NAMALWA (cell line): ENCODE measurements around the gene TMOD1.

ENCODE experiments used
- DNase-seq: peaks from one replicate; pipeline ENCODE4 v3.0.0-alpha.2; 2015; ENCODE audit warnings: low spot score

The TMOD1 gene

GRCh38 chr9:97638666-97639065 lies 137.2 kb downstream of the TMOD1 start:
- peak; percentile 46 for DNase-seq

GRCh38 chr9:97640325-97640724 lies 138.9 kb downstream of the TMOD1 start:
- no peak for DNase-seq

DNA sequence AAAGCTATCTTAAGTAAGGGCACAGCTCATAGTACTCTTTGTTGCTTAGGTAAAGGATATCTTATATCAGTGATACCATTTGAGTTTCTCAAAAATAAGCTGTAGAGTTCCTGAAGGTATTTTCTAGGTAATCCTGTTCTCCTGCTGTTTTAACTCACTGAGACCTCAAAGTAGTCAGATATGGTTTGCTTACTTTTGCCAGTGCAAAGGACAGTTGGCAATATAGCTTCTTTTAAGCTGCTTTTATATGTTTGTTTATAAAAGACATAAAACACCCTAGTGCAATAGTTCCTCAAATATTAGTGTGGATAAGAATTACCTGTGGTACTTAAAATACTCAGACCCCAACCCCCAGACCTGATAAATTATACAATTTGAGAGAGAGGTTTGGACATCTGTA lies 144.3 kb downstream of the TMOD1 start:
- DNase-seq = no peak

- DNase-seq = no peak
Observed at GRCh38 chr9:97647996-97648395, 146.5 kb downstream of the TMOD1 start.
